T-helper 2 cell treated with Interferon-gamma antibody and Interleukin-4, amounts not matched to agents 5 μg/mL and 100 μg/mL, for 36 hours (primary cell): ENCODE data around the gene CMTM4.
"Not testable (repeated sequence)": the region's sequence is repeated elsewhere in the genome, so short reads cannot be mapped to it uniquely, and the experiment has no call there.

Experiments
- DNase-seq: peaks from one replicate; pipeline ENCODE4 v3.0.0; 2021; ENCODE audit warnings: low spot score
- H3K27ac Mint-ChIP-seq: one replicate; pipeline ENCODE4 v1.8.0; 2021; ENCODE audit warnings: mild to moderate bottlenecking, mixed read lengths
- H3K27me3 Mint-ChIP-seq: one replicate; pipeline ENCODE4 v1.8.0; 2021; ENCODE audit warnings: low read depth, mixed read lengths
- H3K36me3 Mint-ChIP-seq: one replicate; pipeline ENCODE4 v1.8.0; 2021; ENCODE audit warnings: low read depth, mixed read lengths
- H3K4me1 Mint-ChIP-seq: one replicate; pipeline ENCODE4 v1.8.0; 2021; ENCODE audit warnings: low read depth, mixed read lengths
- H3K4me3 Mint-ChIP-seq: one replicate; pipeline ENCODE4 v1.8.0; 2022; ENCODE audit warnings: mild to moderate bottlenecking, moderate library complexity, mixed read lengths
- H3K9me3 Mint-ChIP-seq: one replicate; pipeline ENCODE4 v1.8.0; 2021; ENCODE audit warnings: mixed read lengths

Gene CMTM4

DNA sequence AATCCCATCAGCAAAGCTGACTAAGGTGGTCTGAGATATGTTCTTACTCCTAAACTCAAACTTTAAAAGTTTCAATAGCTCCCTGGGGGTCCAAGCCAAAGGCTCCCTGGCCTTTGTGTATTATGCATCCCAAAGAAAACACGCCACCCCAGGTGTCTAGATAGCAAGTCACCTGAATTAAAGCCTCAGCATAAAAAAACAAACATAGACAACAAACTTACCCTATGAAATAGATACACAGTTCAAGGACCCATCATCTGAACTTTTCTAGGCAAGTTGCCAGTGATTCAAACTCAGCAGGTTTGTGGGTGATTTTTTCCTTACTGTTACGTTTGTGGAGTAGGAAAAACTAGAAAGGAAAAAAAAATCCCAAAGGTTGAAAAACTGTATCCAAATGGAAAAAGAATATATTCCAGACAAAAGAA lies 79.5 kb downstream of the CMTM4 start:
- Mint-ChIP-seq H3K27ac (no peak overlapping the region), H3K36me3 (peaks cover 15% of the 10 kb centered on the region), H3K9me3 (no peaks in the 10 kb centered on the region), H3K4me1 (no peaks in the 10 kb centered on the region), H3K27me3 (no peaks in the 10 kb centered on the region), H3K4me3 (no peak overlapping the region)
- no peak for DNase-seq

DNA sequence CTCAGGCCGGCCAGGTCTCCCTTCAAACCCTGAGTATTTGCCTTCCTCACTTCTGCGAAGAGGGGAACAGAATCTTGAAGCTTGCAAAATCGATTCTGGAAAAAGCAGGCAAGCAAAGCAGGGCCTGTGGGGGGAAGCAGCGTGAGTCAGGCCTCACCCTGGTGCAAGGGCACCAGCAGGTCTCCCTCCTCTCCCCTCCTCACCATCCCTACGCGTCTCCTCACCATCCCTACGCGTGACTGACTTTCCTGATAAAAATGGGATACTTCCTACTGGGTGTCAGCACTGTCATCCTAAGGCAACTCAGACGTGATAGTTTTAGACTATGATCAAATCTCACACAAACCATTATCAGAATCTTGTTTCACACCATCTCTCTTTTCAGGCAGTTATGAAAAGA lies 80.0 kb downstream of the CMTM4 start:
- H3K27me3 Mint-ChIP-seq = no peaks in the 10 kb centered on the region
- no peaks in the 10 kb centered on the region for H3K4me1 Mint-ChIP-seq
- no peak for DNase-seq
- H3K9me3 Mint-ChIP-seq = no peaks in the 10 kb centered on the region
- no peak overlapping the region for H3K27ac Mint-ChIP-seq
- H3K36me3 Mint-ChIP-seq = peaks cover 18% of the 10 kb centered on the region
- H3K4me3 Mint-ChIP-seq = no peak overlapping the region

DNA sequence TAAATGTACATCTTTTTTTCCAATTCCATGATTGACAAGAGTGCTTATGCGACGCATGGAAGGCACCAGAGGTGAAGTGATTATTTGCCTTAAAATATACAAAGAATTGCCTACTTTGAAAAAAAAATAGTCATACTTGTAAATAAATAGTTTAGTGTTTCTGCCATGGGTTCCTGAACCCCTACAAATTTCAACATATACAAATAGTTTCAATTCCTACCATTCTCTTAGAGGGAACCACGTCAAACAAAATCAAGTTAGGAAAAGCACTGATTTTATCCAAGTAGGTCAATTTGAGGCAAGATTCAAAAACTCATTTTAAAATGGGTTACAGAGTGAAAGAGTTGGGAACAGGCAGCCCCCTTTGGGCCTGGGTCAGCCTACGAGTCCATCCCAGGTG lies 80.4 kb downstream of the CMTM4 start:
- no peak for DNase-seq
- Mint-ChIP-seq H3K9me3 (no peaks in the 10 kb centered on the region), H3K4me3 (no peak overlapping the region), H3K36me3 (peaks cover 21% of the 10 kb centered on the region), H3K4me1 (no peaks in the 10 kb centered on the region), H3K27ac (no peak overlapping the region), H3K27me3 (no peaks in the 10 kb centered on the region)

DNA sequence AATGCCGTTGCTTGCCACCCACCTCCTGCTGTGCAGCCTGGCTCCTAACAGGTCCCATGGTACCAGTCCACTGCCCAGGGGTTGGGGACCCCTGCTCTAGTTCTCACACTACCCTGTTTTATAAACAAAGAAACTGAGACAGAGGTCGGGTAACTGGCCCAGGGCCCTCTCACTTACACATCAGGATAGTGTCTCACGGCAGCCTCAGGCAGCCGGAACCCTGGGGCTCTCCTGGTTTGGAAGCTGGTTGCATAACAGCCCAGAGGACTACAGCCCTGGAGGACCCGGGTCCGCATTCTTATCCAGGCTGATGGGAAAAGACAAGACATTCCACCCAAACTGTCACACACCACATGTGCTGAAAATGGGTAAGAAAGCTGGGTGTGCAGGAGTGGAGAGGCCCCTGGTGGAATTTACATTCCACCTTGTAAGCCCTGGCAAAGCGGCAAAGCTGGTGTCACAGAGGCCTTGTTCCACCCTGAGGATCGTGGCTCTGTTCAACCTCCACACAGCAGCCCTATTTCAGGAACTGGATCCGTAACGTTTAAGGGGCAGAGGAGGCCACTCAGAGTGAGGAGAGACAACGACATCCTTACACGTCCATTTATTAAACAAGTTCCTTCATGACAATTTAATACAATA lies 82.3 kb downstream of the CMTM4 start:
- H3K4me1 Mint-ChIP-seq = no peaks in the 10 kb centered on the region
- no peak overlapping the region for H3K27ac Mint-ChIP-seq
- DNase-seq = no peak
- H3K4me3 Mint-ChIP-seq = no peak overlapping the region
- peaks cover 37% of the 10 kb centered on the region for H3K36me3 Mint-ChIP-seq
- H3K9me3 Mint-ChIP-seq = no peaks in the 10 kb centered on the region
- no peaks in the 10 kb centered on the region for H3K27me3 Mint-ChIP-seq

DNA sequence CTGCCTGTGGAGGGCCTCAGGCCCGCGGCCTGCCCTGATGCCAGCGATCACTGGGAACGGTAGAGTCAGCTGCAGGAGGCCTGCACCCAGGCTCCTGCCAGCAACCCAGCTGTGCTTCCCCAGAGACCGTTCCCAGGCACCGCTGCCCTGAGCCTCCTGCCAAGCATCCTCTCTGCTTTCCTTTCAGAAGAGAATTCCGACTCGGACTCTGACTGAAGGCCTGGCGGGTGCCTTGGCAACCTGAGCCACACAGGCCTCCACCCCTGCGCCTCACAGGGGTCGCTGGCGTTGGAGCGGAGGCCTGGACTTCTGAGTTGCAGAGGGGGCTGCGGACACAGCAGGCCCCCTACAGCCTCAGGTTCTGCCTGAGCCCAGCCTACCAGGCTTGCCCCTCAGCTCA lies 84.1 kb downstream of the CMTM4 start:
- Mint-ChIP-seq H3K27me3 (no peaks in the 10 kb centered on the region), H3K4me3 (no peak overlapping the region), H3K4me1 (peaks cover 12% of the 10 kb centered on the region), H3K27ac (no peak overlapping the region), H3K9me3 (no peaks in the 10 kb centered on the region), H3K36me3 (peaks cover 44% of the 10 kb centered on the region)
- DNase-seq = no peak

DNA sequence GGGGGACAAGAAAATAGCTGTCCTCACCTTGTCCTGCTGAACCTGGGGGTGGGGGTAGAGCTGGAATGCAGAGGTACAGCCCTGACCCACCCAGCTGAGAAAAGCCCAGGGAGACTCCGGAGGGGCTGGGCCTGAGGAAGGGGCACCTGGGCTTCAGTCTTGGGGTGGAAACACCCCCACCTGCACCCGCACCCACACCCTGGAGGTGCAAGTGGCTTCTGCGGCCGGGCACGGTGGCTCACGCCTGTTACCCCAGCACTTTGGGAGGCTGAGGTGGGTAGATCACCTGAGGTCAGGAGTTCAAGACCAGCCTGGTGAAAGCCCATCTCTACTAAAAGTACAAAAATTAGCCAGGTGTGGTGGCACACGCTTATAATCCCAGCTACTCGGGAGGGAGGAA lies 84.6 kb downstream of the CMTM4 start:
- not testable (repeated sequence) for DNase-seq, H3K27me3 Mint-ChIP-seq, H3K27ac Mint-ChIP-seq, H3K9me3 Mint-ChIP-seq, H3K4me3 Mint-ChIP-seq
- Mint-ChIP-seq H3K36me3 (peaks cover 47% of the 10 kb centered on the region), H3K4me1 (peaks cover 17% of the 10 kb centered on the region)

DNA sequence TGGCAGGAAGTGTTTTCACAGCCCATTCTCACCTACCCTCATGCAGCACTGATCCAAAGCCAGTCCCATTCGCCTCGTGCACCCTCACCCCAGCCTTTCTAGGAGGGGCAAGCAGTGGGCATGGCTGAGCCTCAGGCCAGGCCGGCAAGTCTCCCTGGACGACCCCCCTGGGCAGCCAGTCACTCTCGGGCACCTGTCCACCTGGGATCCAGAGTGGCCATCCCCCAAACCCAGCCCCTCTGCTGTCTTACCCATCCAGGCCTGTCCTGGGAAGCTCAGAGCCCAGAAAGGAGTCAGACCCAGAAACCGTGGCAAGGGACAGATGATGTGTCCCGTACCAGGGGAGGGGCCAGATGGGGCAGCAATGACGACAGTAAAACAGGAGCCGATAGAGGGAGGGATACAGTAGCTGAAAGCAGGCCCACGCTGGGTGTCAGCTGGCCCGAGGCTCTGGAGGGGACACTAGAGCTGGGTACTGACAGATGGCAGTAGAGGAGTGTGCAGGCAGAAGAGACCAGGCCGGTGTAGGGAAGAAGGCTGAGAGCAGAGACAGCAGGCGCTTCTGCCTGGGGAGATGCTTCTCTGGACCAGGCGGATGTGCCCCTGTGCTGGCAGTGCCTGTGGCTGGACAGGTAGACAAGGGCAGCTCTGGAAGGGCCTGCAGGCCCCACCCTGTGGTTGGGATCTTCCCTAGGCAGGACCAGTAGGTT lies 86.3 kb downstream of the CMTM4 start:
- Mint-ChIP-seq H3K4me3 (no peak overlapping the region), H3K9me3 (no peaks in the 10 kb centered on the region), H3K27ac (no peak overlapping the region), H3K4me1 (peaks cover 23% of the 10 kb centered on the region), H3K36me3 (peaks cover 53% of the 10 kb centered on the region), H3K27me3 (no peaks in the 10 kb centered on the region)
- DNase-seq = no peak

DNA sequence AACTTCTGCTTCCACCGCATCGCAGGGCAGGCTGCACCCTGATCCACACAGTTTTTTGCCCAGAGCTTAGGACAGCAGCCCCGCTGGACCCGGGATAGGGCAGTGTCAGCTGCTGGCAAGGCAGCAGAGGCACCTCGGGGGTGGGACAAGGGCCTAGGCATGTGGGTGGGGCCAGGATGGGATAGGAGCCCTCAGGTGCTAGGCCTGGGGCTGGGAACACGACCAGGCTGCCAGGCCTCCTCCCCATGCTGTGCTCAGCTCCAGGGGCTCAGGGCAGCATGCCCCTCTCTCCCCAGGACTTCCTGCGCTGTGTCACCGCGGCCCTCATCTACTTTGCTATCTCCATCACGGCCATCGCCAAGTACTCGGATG lies 87.4 kb downstream of the CMTM4 start:
- Mint-ChIP-seq H3K27me3 (no peaks in the 10 kb centered on the region), H3K4me3 (no peak overlapping the region), H3K27ac (no peak overlapping the region), H3K36me3 (peaks cover 48% of the 10 kb centered on the region), H3K4me1 (peaks cover 23% of the 10 kb centered on the region), H3K9me3 (no peaks in the 10 kb centered on the region)
- DNase-seq = no peak

DNA sequence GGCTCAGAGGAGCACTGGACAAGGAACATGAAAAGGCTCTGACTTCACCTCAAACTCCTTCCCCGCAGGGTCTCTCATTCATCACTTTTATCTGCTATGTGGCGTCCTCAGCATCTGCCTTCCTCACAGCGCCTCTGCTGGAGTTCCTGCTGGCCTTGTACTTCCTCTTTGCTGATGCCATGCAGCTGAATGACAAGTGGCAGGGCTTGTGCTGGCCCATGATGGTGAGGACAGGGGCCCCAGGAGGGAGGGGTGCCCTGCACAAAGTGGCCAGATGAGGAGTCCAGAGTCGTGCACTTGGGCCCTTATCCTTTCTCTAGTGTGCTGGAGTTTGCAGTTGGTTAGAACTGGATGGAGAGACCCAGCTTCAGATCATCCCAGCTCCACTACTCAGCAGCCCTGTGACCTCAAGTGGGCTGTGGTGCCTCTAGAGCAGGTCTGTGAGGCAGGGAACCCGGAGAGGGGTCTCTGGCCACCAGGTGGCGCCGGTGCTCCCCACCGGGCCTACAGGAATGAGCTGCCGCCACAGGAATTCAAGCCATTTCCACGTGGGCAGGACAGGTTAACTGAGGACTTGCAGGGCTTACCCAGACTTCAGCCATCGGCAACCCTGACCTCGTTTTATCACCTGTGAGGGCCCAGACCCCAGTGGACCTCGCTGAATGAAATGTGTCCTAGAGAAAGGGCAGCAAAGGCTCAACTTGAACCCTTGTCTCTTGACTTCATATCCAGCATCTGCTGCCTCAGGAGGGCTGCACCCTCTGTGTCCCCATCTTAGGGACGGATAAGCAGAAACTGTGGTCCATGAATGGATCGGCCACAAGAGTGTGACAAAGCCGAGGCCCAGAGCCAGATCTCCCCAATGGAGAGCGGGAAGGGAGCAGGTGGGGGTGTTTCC lies 88.1 kb downstream of the CMTM4 start:
- Mint-ChIP-seq H3K36me3 (peaks cover 52% of the 10 kb centered on the region), H3K27ac (peak overlapping the region; percentile 67), H3K27me3 (no peaks in the 10 kb centered on the region), H3K4me1 (peaks cover 29% of the 10 kb centered on the region), H3K9me3 (no peaks in the 10 kb centered on the region), H3K4me3 (peak overlapping the region; percentile 60)
- peak; percentile 79 for DNase-seq

DNA sequence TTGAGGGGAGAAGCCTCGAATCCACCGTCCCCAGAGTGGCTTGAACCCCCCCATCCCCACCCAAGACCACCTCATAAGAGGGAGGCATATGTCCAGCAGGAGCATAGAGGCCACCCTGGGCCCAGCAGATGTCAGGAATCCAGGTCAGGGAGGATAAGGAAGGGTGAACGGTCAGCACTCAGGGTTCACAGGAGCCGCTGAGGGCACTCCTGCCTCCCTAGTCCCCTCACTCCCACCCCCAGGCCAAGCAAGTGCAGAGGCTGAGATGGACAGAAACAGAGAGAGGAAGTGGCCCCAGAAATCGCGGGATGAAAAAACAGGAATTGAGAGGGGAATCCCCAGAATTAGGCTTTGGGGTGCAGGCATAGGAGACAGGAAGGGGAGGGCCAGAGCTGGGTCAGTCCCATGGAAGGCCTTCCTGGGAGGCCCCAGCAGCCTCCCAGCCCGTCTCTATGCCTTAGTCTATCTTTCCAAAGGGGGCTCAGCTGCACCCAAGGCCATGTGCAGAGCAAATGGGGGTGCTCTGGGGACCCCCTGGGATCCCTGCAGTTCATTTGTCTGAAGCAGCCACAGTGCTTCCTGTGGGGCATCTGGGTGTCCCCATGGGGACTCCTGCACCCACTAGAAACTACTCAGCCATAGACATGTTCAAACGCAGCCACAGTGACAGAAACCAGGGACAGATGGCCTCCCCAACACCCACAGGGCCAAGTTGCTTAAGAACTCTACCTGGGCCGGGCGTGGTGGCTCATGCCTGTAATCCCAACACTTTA lies 90.4 kb downstream of the CMTM4 start:
- DNase-seq = peak; percentile 17
- Mint-ChIP-seq H3K27me3 (no peaks in the 10 kb centered on the region), H3K4me1 (peaks cover 34% of the 10 kb centered on the region), H3K27ac (peak overlapping the region; percentile 83), H3K9me3 (peaks cover under 1% of the 10 kb centered on the region), H3K4me3 (peak overlapping the region; percentile 85), H3K36me3 (peaks cover 37% of the 10 kb centered on the region)

DNA sequence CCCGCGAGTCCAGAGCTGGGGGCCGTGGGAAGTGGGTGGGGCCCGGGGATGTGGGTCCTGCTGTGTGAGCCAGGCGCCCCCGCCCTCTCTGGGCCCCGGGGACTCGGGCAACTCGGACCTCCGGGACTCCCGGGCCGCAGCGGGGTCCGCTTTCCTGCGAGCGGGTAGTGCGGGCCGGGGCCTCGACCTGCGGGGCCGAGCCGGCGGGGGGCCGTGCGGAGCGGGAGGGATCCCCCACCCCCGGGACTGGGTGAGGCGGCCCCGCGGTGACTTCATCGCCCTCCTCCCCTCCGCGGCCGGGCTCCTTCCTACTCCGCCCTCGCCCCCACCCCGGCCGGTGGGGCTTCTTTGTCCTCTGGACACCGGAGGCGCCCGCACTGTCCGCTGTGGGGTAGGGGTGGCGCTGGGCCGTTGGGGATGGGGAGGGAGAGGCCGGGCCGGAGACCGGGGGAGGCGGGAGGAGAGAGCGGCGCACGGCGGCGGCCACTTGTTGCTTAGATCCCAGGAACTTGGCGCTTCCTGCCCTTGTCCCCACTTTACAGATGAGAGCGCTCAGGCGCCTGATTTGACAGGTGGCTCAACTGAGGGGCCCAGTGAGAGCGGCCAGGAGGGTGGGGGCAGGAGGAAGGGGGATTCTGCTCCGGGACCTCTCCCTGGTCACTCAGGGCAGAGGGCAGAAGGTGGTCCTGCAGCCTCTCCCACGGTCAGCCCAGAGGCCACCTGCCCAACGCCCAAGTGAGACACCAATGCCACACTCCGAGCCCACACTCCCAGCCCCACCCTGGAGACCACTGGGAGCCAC lies 91.2 kb downstream of the CMTM4 start:
- peaks cover 38% of the 10 kb centered on the region for H3K36me3 Mint-ChIP-seq
- peaks cover 40% of the 10 kb centered on the region for H3K4me1 Mint-ChIP-seq
- peak; percentile 52 for DNase-seq
- peak overlapping the region; percentile 85 for H3K4me3 Mint-ChIP-seq
- H3K9me3 Mint-ChIP-seq = peaks cover 8% of the 10 kb centered on the region
- H3K27ac Mint-ChIP-seq = peak overlapping the region; percentile 83
- no peaks in the 10 kb centered on the region for H3K27me3 Mint-ChIP-seq

DNA sequence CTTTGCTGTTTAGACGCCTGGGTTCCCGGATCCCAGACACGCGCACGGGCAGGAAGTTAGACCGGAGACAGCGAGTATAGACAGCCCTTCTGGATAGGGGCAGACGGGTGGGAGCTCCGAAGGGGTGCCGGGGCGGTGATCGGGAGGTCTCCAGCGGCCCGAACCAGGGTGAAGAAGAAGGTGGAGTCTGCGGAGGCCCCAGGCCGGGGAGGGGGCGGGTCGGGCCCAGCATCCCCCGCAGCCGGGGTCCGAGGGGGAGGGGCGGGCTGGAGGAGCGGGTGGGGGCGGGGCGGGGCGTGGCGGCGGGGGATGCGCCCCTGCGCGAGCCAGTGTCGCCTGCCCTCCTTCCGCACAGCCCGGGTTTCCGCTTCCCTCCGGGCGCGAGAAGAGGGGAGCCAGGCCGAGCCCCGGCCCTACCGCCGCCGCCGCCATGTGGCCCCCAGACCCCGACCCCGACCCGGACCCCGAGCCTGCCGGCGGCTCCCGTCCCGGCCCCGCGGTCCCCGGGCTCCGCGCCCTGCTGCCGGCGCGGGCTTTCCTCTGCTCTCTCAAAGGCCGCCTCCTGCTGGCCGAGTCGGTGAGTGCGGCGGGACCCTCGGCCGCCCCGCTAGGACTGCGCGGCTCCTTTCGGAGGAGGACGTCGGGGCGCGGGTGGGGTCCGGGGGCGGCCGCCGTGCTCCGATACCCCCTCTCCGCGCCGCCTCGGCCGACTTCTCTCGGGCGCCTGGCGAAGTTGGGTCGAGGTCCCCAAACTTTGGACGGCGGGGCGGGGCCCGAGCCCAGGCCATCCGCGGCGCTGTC lies 92.0 kb downstream of the CMTM4 start, which contains the start of gene CMTM3:
Gene CMTM3, plus strand, starts transcription at position 329 of the 801 bp plus-strand sequence. Its CDS starts 102 bp downstream, at position 431.
- peak; percentile 76 for DNase-seq
- H3K27ac Mint-ChIP-seq = peak within 1 kb of the TSS; percentile 98
- H3K4me3 Mint-ChIP-seq = peak within 1 kb of the TSS; percentile 97
- peaks cover 30% of the 10 kb centered on the region for H3K36me3 Mint-ChIP-seq
- H3K27me3 Mint-ChIP-seq = no peaks in the 10 kb centered on the region
- peaks cover 8% of the 10 kb centered on the region for H3K9me3 Mint-ChIP-seq
- peaks cover 45% of the 10 kb centered on the region for H3K4me1 Mint-ChIP-seq
